ENCODE results near the gene OR2D3.

DNA sequence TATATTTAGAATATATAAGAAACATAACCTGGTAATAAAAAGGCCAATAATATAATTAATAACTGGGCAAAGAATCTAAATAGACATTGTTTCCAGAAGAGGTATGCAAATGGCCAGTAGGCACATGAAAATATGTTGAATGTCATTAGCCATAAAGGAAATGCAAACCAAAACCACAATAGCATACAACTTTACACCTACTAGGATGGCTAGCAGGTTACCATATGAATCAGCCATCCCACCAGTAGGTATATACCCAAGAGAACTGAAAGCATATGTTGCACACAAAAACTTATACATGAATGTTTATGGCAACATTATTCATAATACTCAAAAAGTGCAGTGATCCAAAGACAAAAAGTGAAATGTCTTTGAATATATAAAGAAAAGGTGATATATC lies 25.8 kb upstream of the OR2D3 start:
- TF ChIP-seq, protein P1, sequence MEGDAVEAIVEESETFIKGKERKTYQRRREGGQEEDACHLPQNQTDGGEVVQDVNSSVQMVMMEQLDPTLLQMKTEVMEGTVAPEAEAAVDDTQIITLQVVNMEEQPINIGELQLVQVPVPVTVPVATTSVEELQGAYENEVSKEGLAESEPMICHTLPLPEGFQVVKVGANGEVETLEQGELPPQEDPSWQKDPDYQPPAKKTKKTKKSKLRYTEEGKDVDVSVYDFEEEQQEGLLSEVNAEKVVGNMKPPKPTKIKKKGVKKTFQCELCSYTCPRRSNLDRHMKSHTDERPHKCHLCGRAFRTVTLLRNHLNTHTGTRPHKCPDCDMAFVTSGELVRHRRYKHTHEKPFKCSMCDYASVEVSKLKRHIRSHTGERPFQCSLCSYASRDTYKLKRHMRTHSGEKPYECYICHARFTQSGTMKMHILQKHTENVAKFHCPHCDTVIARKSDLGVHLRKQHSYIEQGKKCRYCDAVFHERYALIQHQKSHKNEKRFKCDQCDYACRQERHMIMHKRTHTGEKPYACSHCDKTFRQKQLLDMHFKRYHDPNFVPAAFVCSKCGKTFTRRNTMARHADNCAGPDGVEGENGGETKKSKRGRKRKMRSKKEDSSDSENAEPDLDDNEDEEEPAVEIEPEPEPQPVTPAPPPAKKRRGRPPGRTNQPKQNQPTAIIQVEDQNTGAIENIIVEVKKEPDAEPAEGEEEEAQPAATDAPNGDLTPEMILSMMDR (IDR thresholded peaks at IDR 0.05), result no peak
- TF ChIP-seq POLR2A (IDR thresholded peaks at IDR 0.05), result no peak

Measured in body of pancreas (tissue), 4 donors.